Measurements from ENCODE around the gene CTNND2. TPM values are rescaled to one million over a fixed set of nuclear protein-coding genes. Genes with fewer than 3 reads are reported as not detected.
"Not testable (repeated sequence)": the region's sequence is repeated elsewhere in the genome, so short reads cannot be mapped to it uniquely, and the experiment has no call there.

CTNND2 gene
- total RNA-seq, 1 donor from 2014 or later, result 6.9 TPM

DNA sequence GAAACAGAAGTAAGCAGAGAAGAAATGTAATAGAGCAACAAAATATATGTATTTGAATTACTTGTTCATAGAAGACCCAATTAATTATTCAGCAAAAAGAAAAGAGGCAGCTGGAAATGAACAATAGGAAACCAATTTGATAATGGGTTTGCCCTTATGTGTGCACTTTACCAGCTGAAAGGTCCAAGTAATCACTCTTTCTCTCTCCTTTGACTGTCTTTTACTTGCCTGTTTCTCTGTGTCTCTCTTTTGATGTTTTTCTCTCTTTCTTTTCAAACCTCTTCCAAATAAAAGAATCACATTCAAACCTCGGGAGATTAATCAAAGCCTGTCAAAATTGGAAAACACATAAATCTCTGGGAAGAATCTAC lies 51.5 kb downstream of the CTNND2 start:
- Histone ChIP-seq H3K9me3 (no peaks in the 10 kb centered on the region), H3K4me3 (no peak overlapping the region), H3K27ac (no peak overlapping the region), H3K4me1 (no peaks in the 10 kb centered on the region), H3K36me3 (no peaks in the 10 kb centered on the region), H3K27me3 (no peaks in the 10 kb centered on the region)
- TF ChIP-seq, protein P1, sequence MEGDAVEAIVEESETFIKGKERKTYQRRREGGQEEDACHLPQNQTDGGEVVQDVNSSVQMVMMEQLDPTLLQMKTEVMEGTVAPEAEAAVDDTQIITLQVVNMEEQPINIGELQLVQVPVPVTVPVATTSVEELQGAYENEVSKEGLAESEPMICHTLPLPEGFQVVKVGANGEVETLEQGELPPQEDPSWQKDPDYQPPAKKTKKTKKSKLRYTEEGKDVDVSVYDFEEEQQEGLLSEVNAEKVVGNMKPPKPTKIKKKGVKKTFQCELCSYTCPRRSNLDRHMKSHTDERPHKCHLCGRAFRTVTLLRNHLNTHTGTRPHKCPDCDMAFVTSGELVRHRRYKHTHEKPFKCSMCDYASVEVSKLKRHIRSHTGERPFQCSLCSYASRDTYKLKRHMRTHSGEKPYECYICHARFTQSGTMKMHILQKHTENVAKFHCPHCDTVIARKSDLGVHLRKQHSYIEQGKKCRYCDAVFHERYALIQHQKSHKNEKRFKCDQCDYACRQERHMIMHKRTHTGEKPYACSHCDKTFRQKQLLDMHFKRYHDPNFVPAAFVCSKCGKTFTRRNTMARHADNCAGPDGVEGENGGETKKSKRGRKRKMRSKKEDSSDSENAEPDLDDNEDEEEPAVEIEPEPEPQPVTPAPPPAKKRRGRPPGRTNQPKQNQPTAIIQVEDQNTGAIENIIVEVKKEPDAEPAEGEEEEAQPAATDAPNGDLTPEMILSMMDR (IDR thresholded peaks at IDR 0.05), result no peak
- intact Hi-C loops (cut with DNase I), result no loop called here
- no peak for ATAC-seq
- DNase-seq, result no peak

DNA sequence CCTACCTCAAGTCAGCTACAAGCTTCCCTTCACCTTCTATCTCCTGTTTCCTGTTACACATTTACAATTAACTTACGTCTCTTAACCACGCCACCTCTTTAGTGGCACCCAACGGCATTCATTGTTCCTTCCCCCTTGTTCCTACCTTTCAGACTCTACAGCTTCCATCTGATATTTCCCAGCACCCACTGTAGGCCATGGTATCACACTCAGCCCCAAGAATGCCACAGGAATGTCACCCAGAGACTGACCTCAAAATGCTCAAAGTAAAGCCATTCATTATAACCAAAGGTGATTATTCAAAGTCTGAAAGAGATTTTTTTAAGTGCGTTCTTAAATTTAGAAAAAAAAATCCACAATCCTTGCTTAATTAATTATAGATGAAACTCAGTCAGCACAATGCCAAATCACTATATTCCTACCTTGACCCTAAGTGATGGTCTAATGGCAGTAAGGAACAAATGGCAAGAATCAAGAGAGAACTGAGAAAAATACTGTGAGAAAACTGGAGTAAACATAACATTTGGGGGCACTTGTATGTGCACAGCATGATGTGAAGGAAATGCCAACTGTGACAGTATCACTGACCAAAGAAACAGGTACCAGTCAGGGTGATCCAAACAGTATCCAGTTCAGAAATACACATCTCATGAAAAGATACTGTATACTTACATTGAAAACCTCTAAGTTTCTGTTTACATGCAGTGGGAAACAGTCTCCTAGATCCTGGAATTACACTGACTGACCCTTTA lies 52.1 kb downstream of the CTNND2 start:
- Histone ChIP-seq H3K27me3 (no peaks in the 10 kb centered on the region), H3K4me1 (no peaks in the 10 kb centered on the region), H3K4me3 (no peak overlapping the region), H3K27ac (no peak overlapping the region), H3K9me3 (no peaks in the 10 kb centered on the region), H3K36me3 (no peaks in the 10 kb centered on the region)
- intact Hi-C loops (cut with DNase I), result no loop called here
- DNase-seq (no peak), ATAC-seq (peak; percentile 42)
- TF ChIP-seq, protein P1 (IDR thresholded peaks at IDR 0.05), result no peak

DNA sequence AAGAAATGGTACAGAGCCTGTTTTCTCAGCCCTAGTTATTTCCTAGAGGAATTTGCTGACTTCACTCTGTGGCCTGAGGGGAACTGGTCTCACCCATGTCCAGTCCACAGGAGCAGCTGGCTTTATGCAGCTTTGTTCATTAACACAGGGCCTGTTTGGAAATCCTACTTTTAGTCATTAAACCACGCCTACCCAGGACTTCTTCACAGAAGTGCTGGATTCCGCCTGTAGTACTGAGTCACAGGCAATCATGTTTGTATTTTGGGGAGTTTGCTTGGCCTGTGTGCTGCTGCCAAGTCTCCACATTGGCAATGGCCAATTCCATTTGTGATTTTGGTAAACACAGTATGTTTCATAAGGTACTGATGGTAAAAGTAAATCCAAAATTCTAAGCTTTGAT lies 52.8 kb downstream of the CTNND2 start:
- H3K27ac ChIP-seq, result no peak overlapping the region
- no peaks in the 10 kb centered on the region for H3K4me1 ChIP-seq
- DNase-seq (no peak), ATAC-seq (peak; percentile 72)
- no peaks in the 10 kb centered on the region for H3K27me3 ChIP-seq
- no peaks in the 10 kb centered on the region for H3K36me3 ChIP-seq
- no peak overlapping the region for H3K4me3 ChIP-seq
- TF ChIP-seq, protein P1 (IDR thresholded peaks at IDR 0.05), result no peak
- intact Hi-C loops (cut with DNase I), result no loop called here
- no peaks in the 10 kb centered on the region for H3K9me3 ChIP-seq

DNA sequence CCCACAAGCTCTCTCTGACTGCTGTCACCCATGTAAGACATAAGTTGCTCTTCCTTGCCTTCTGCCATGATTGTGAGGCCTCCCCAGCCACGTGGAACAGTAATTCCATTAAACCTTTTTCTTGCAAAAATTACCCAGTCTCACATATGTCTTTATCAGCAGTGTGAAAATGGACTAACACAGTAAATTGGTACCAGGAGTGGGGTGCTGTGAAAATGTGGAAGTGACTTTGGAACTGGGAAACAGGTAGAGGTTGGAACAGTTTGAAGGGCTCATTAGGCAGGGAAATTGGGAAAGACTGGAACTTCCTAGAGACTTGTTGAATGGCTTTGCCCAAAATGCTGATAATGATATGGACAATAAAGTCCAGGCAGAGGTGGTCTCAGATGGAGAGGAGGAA lies 75.7 kb downstream of the CTNND2 start:
- H3K4me3 ChIP-seq; ATAC-seq; H3K36me3 ChIP-seq; intact Hi-C loops (cut with DNase I); H3K27ac ChIP-seq; H3K4me1 ChIP-seq; DNase-seq; H3K27me3 ChIP-seq: not testable (repeated sequence)
- peaks cover 17% of the 10 kb centered on the region for H3K9me3 ChIP-seq

DNA sequence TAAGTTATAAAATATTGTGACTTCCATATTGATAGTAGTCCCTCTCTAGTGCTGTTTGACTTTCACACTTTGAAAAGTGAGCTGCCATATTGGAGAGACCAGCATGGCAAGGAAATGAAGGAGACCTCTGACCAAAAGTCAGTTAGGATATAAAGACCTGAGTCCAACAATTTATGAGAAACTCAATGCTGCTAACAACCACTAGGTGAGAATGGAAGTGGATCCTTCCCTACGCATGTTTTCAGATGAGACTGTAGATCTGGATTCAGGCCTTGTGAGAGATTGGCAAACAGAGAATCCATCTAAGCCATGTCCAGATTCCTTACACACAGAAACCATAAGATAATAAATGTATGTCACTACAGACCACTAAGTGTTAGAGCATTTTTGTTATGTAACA lies 81.6 kb downstream of the CTNND2 start:
- Histone ChIP-seq H3K4me3 (no peak overlapping the region), H3K4me1 (no peaks in the 10 kb centered on the region), H3K27ac (no peak overlapping the region), H3K9me3 (peaks cover under 1% of the 10 kb centered on the region), H3K27me3 (no peaks in the 10 kb centered on the region), H3K36me3 (no peaks in the 10 kb centered on the region)
- DNase-seq (no peak), ATAC-seq (no peak)
- intact Hi-C loops (cut with DNase I), result no loop called here
- TF ChIP-seq, protein P1 (IDR thresholded peaks at IDR 0.05), result no peak

DNA sequence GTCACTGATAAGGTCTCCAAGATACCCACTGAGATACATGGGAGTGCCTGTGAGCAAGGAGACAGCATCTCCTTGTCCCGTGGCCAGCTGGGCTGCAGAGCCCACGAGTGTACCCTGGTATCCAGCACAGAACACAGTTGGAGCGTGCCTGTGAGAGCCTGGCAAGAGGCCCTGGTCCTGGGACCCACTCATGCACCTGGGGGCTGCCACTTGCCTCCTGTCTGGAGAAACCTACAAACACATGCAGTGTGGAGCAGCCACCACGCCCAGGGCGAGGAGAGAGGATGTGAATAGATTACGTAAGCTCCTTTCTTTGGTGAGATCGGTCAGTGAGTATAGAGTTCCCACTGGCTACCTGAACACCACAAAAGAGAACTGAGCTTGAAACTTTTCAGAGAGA lies 88.3 kb downstream of the CTNND2 start:
- Histone ChIP-seq H3K36me3 (no peaks in the 10 kb centered on the region), H3K4me3 (no peak overlapping the region), H3K4me1 (no peaks in the 10 kb centered on the region), H3K9me3 (no peaks in the 10 kb centered on the region), H3K27me3 (no peaks in the 10 kb centered on the region), H3K27ac (no peak overlapping the region)
- TF ChIP-seq, protein P1 (IDR thresholded peaks at IDR 0.05), result no peak
- intact Hi-C loops (cut with DNase I), result no loop called here
- DNase-seq (no peak), ATAC-seq (peak; percentile 36)
